ENCODE measurements around the gene HIC2. TPM values are rescaled to one million over a fixed set of nuclear protein-coding genes. Genes with fewer than 3 reads are reported as not detected.
A peak's percentile ranks its signal among the peaks of the same experiment; 100 is the strongest.
"Not testable (repeated sequence)": the region's sequence is repeated elsewhere in the genome, so short reads cannot be mapped to it uniquely, and the experiment has no call there.

HIC2 gene
- total RNA-seq, 1 donor from 2014 or later: 43.9 TPM

- not testable (repeated sequence) for DNase-seq (ENCODE audit: low spot score, unreplicated experiment); H3K36me3 Mint-ChIP-seq (ENCODE audit: insufficient read depth); H3K4me3 Mint-ChIP-seq (ENCODE audit: low read depth); H3K27me3 Mint-ChIP-seq; H3K9me3 Mint-ChIP-seq (ENCODE audit: low read depth); H3K4me1 Mint-ChIP-seq (ENCODE audit: low read depth)
- H3K27ac Mint-ChIP-seq: peak overlapping the region; percentile 49
Observed at GRCh38 chr22:21442646-21443045, 25.5 kb downstream of the HIC2 start.

GRCh38 chr22:21443057-21443734, 26.0 kb downstream of the HIC2 start:
- no peak overlapping the region for H3K4me3 Mint-ChIP-seq (ENCODE audit: low read depth)
- no peaks in the 10 kb centered on the region for H3K27me3 Mint-ChIP-seq
- H3K4me1 Mint-ChIP-seq (ENCODE audit: low read depth): no peaks in the 10 kb centered on the region
- no peak for DNase-seq (ENCODE audit: low spot score, unreplicated experiment)
- peak overlapping the region; percentile 49 for H3K27ac Mint-ChIP-seq
- TF ChIP-seq, protein P1, sequence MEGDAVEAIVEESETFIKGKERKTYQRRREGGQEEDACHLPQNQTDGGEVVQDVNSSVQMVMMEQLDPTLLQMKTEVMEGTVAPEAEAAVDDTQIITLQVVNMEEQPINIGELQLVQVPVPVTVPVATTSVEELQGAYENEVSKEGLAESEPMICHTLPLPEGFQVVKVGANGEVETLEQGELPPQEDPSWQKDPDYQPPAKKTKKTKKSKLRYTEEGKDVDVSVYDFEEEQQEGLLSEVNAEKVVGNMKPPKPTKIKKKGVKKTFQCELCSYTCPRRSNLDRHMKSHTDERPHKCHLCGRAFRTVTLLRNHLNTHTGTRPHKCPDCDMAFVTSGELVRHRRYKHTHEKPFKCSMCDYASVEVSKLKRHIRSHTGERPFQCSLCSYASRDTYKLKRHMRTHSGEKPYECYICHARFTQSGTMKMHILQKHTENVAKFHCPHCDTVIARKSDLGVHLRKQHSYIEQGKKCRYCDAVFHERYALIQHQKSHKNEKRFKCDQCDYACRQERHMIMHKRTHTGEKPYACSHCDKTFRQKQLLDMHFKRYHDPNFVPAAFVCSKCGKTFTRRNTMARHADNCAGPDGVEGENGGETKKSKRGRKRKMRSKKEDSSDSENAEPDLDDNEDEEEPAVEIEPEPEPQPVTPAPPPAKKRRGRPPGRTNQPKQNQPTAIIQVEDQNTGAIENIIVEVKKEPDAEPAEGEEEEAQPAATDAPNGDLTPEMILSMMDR (IDR thresholded peaks at IDR 0.05; ENCODE audit: unreplicated experiment): no peak
- H3K36me3 Mint-ChIP-seq (ENCODE audit: insufficient read depth): peaks cover 2% of the 10 kb centered on the region
- no peaks in the 10 kb centered on the region for H3K9me3 Mint-ChIP-seq (ENCODE audit: low read depth)

GRCh38 chr22:21443735-21444421, 26.7 kb downstream of the HIC2 start:
- Mint-ChIP-seq H3K4me3 (ENCODE audit: low read depth) (no peak overlapping the region), H3K36me3 (ENCODE audit: insufficient read depth) (peaks cover 2% of the 10 kb centered on the region)

GRCh38 chr22:21444701-21445436, 27.7 kb downstream of the HIC2 start:
- Mint-ChIP-seq H3K27ac (peak overlapping the region; percentile 16), H3K4me3 (ENCODE audit: low read depth) (no peak overlapping the region), H3K9me3 (ENCODE audit: low read depth) (no peaks in the 10 kb centered on the region), H3K4me1 (ENCODE audit: low read depth) (no peaks in the 10 kb centered on the region), H3K27me3 (no peaks in the 10 kb centered on the region), H3K36me3 (ENCODE audit: insufficient read depth) (peaks cover 3% of the 10 kb centered on the region)
- DNase-seq (ENCODE audit: low spot score, unreplicated experiment): no peak
- TF ChIP-seq, protein P1 (IDR thresholded peaks at IDR 0.05; ENCODE audit: unreplicated experiment): no peak

More at GRCh38 chr22:21443735-21444421, 26.7 kb downstream of the HIC2 start:
- Mint-ChIP-seq H3K4me1 (ENCODE audit: low read depth) (no peaks in the 10 kb centered on the region), H3K27ac (no peak overlapping the region), H3K9me3 (ENCODE audit: low read depth) (no peaks in the 10 kb centered on the region), H3K27me3 (no peaks in the 10 kb centered on the region)
- no peak for DNase-seq (ENCODE audit: low spot score, unreplicated experiment)
- TF ChIP-seq, protein P1 (IDR thresholded peaks at IDR 0.05; ENCODE audit: unreplicated experiment): no peak

- H3K27me3 Mint-ChIP-seq: no peaks in the 10 kb centered on the region
- TF ChIP-seq, protein P1 (IDR thresholded peaks at IDR 0.05; ENCODE audit: unreplicated experiment): no peak
- H3K36me3 Mint-ChIP-seq (ENCODE audit: insufficient read depth): peaks cover 3% of the 10 kb centered on the region
- DNase-seq (ENCODE audit: low spot score, unreplicated experiment): no peak
- no peak overlapping the region for H3K27ac Mint-ChIP-seq
- H3K9me3 Mint-ChIP-seq (ENCODE audit: low read depth): no peaks in the 10 kb centered on the region
- H3K4me3 Mint-ChIP-seq (ENCODE audit: low read depth): no peak overlapping the region
- no peaks in the 10 kb centered on the region for H3K4me1 Mint-ChIP-seq (ENCODE audit: low read depth)
Observed at GRCh38 chr22:21445437-21446127, 28.4 kb downstream of the HIC2 start.
